Mesendoderm (in vitro differentiated cells): Measurements from ENCODE around the gene UQCRHL.

ENCODE experiments used
- DNase-seq: peaks from one replicate; pipeline ENCODE4 v3.0.0; 2013
- H2AK5ac ChIP-seq: 2 replicates; pipeline ENCODE4 v1.6.1; 2013; ENCODE audit warnings: low read length, inconsistent platforms
- H2BK120ac ChIP-seq: 2 replicates; pipeline ENCODE4 v1.6.1; 2013; ENCODE audit warnings: low read depth, mild to moderate bottlenecking, low read length, moderate library complexity, mixed read lengths
- H2BK15ac ChIP-seq: replicated peaks from 2 replicates; pipeline ENCODE4 v1.6.1; 2013; ENCODE audit warnings: low read depth, mild to moderate bottlenecking, moderate library complexity
- H2BK5ac ChIP-seq: 2 replicates; pipeline ENCODE4 v1.6.1; 2013; ENCODE audit warnings: low read length, inconsistent platforms
- H3K18ac ChIP-seq: 2 replicates; pipeline ENCODE4 v1.6.1; 2013; ENCODE audit warnings: mild to moderate bottlenecking, low read length, mixed read lengths
- H3K23ac ChIP-seq: one replicate; pipeline ENCODE4 v1.6.1; 2013; ENCODE audit warnings: low read length
- H3K27ac ChIP-seq: 2 replicates; pipeline ENCODE4 v1.5.1; 2013; ENCODE audit warnings: low read depth, mild to moderate bottlenecking, inconsistent platforms, low read length, moderate library complexity
- H3K27me3 ChIP-seq: 2 replicates; pipeline ENCODE4 v1.6.1; 2013; ENCODE audit warnings: low read length, control low read depth, mild to moderate bottlenecking, inconsistent platforms; ENCODE audit not compliant: insufficient read depth, poor library complexity
- H3K36me3 ChIP-seq: 2 replicates; pipeline ENCODE4 v1.6.1; 2013; ENCODE audit warnings: low read length, inconsistent platforms; ENCODE audit not compliant: control insufficient read depth, insufficient read depth
- H3K4ac ChIP-seq: one replicate; pipeline ENCODE4 v1.6.1; 2013; ENCODE audit warnings: low read depth, mild to moderate bottlenecking, low read length, moderate library complexity
- H3K4me1 ChIP-seq: 2 replicates; pipeline ENCODE4 v1.6.1; 2013; ENCODE audit warnings: low read depth, low read length, inconsistent platforms; ENCODE audit not compliant: control insufficient read depth
- H3K4me2 ChIP-seq: 2 replicates; pipeline ENCODE4 v1.6.1; 2013; ENCODE audit warnings: low read length
- H3K4me3 ChIP-seq: 2 replicates; pipeline ENCODE4 v1.5.1; 2013; ENCODE audit warnings: mild to moderate bottlenecking, low read length
- H3K56ac ChIP-seq: one replicate; pipeline ENCODE4 v1.6.1; 2013; ENCODE audit warnings: low read length
- H3K79me1 ChIP-seq: 2 replicates; pipeline ENCODE4 v1.6.1; 2013; ENCODE audit warnings: low read length, inconsistent platforms
- H3K79me2 ChIP-seq: 2 replicates; pipeline ENCODE4 v1.6.1; 2013; ENCODE audit warnings: mild to moderate bottlenecking, low read length; ENCODE audit not compliant: control insufficient read depth, insufficient read depth
- H3K9ac ChIP-seq: 2 replicates; pipeline ENCODE4 v1.6.1; 2013; ENCODE audit warnings: low read length, inconsistent platforms
- H4K5ac ChIP-seq: one replicate; pipeline ENCODE4 v1.6.1; 2013; ENCODE audit warnings: low read length
- H4K8ac ChIP-seq: one replicate; pipeline ENCODE4 v1.6.1; 2013; ENCODE audit warnings: low read depth, mild to moderate bottlenecking, control low read depth, low read length, moderate library complexity
- WGBS: extraction: QIAGEN DNeasy Blood & Tissue Kit; methylation state at CpG from one replicate; pipeline ENCODE4 v1.1.7; 2013; ENCODE audit warnings: low lambda C conversion rate, missing lambda C conversion rate; ENCODE audit not compliant: insufficient coverage; ENCODE audit errors: extremely low coverage; 5-methylcytosine and 5-hydroxymethylcytosine counted together

Gene UQCRHL

GRCh38 chr1:15850471-15851001 is 43.1 kb upstream of the UQCRHL start:
- Histone ChIP-seq H3K18ac (no peak overlapping the region), H3K79me1 (peaks cover 7% of the 10 kb centered on the region), H3K4ac (no peak overlapping the region), H3K79me2 (peaks cover 41% of the 10 kb centered on the region), H3K23ac (no peak overlapping the region), H3K56ac (peak overlapping the region; percentile 73), H3K27me3 (no peaks in the 10 kb centered on the region), H3K27ac (no peak overlapping the region), H3K36me3 (no peaks in the 10 kb centered on the region), H3K4me1 (peaks cover 2% of the 10 kb centered on the region), H2BK15ac (no peak overlapping the region), H4K8ac (no peak overlapping the region), H2BK5ac (no peak overlapping the region), H3K4me2 (peak overlapping the region; percentile 3), H4K5ac (no peak overlapping the region), H2BK120ac (no peak overlapping the region), H3K4me3 (no peak overlapping the region), H2AK5ac (peak overlapping the region; percentile 48), H3K9ac (peak overlapping the region; percentile 51)
- WGBS = no CpG with 5 or more reads among the region's 2 CpGs
- no peak for DNase-seq

DNA sequence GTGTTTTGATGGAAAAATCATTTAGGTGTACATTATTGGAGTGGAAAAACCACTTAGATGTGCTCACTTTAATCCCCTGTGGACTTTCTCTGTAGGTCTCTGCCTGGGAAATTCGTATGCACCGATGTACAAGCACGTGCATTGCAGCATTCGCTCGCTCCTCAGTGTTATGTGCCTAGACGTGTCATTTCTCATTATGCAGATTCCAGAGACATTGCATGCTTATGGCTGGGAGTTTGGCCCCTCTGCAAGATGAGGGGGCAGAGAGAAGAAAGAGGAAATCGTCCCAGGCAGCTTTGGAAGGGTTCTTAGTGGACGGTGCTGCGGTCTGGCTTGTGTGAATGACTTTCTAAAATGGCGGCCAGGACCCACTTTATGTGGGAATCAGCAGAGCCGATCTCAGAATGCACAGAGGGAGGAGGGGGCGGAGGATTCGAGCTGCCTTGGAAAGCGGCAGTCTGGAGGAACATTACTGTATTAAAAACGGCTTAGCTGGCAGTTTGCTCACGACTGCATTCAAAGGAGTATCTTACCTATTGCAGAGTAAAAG is 42.4 kb upstream of the UQCRHL start:
- peaks cover 39% of the 10 kb centered on the region for H3K79me2 ChIP-seq
- peak overlapping the region; percentile 91 for H2BK5ac ChIP-seq
- H3K9ac ChIP-seq = peak overlapping the region; percentile 96
- peak overlapping the region; percentile 48 for H3K23ac ChIP-seq
- peak overlapping the region; percentile 90 for H3K56ac ChIP-seq
- H3K4me1 ChIP-seq = peaks cover 2% of the 10 kb centered on the region
- H3K36me3 ChIP-seq = no peaks in the 10 kb centered on the region
- H3K4me3 ChIP-seq = peak overlapping the region; percentile 97
- H3K18ac ChIP-seq = peak overlapping the region; percentile 97
- H2BK15ac ChIP-seq = no peak overlapping the region
- no peak overlapping the region for H2AK5ac ChIP-seq
- peak; percentile 91 for DNase-seq
- WGBS = no CpG with 5 or more reads among the region's 16 CpGs
- no peak overlapping the region for H4K8ac ChIP-seq
- peak overlapping the region; percentile 92 for H3K27ac ChIP-seq
- peak overlapping the region; percentile 100 for H3K4me2 ChIP-seq
- H3K27me3 ChIP-seq = no peaks in the 10 kb centered on the region
- no peak overlapping the region for H2BK120ac ChIP-seq
- H3K4ac ChIP-seq = peak overlapping the region; percentile 22
- no peak overlapping the region for H4K5ac ChIP-seq
- H3K79me1 ChIP-seq = peaks cover 7% of the 10 kb centered on the region

- H3K56ac ChIP-seq = peak overlapping the region; percentile 90
- peaks cover 2% of the 10 kb centered on the region for H3K4me1 ChIP-seq
- peak; percentile 95 for DNase-seq
- no peak overlapping the region for H4K5ac ChIP-seq
- H3K36me3 ChIP-seq = no peaks in the 10 kb centered on the region
- peak overlapping the region; percentile 96 for H3K9ac ChIP-seq
- H2BK5ac ChIP-seq = no peak overlapping the region
- no peak overlapping the region for H2AK5ac ChIP-seq
- H4K8ac ChIP-seq = no peak overlapping the region
- H3K27me3 ChIP-seq = no peaks in the 10 kb centered on the region
- no peak overlapping the region for H2BK15ac ChIP-seq
- WGBS = no CpG with 5 or more reads among the region's 44 CpGs
- peaks cover 39% of the 10 kb centered on the region for H3K79me2 ChIP-seq
- H3K4me2 ChIP-seq = peak overlapping the region; percentile 100
- H2BK120ac ChIP-seq = no peak overlapping the region
- no peak overlapping the region for H3K23ac ChIP-seq
- H3K4me3 ChIP-seq = peak overlapping the region; percentile 97
- H3K18ac ChIP-seq = peak overlapping the region; percentile 97
- no peak overlapping the region for H3K4ac ChIP-seq
- peaks cover 7% of the 10 kb centered on the region for H3K79me1 ChIP-seq
- H3K27ac ChIP-seq = peak overlapping the region; percentile 92
Measured at GRCh38 chr1:15848929-15849774, 41.7 kb upstream of the UQCRHL start.

DNA sequence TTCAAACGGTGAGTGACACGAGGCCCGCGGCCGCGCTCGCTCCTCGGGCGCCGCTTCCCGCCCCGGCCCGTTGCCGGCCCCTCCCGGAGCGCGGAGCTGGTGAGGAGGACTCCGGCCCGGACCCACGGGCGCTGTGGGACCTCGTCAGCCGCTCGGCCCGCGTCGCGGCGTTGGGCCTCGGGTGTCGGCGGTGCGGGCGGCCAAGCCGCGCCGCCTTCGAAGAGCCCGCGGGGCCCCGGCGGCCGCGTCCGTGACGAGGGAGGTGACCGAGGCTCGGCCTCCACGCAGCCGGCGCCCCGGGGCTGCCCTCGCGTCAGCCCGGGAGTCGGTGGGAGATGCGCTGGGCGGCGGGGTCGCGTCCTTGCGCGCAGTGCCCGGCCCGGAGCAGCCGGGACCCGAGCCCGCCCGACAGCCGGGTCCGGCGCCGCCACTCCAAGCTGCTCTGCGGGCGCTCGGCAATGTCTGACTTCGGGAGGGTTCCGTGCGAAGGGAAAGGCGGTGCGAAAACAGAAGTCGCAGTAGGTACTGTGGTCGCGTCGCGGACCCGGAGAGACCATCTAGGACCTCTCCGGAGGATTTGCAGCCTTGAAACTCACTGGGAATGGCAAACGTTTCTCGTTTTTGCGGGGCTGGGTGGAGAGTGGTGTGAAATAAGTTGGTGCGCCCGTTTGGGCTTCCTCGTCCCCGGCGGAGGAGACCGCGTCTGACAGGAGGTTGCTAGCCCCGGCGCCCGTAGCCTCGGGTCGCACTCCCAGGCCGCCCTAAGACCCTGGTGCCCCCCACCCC is 40.9 kb upstream of the UQCRHL start:
- H3K79me2 ChIP-seq = peaks cover 36% of the 10 kb centered on the region
- H3K4me2 ChIP-seq = peak overlapping the region; percentile 100

GRCh38 chr1:15847893-15848142 is 40.4 kb upstream of the UQCRHL start:
- Histone ChIP-seq H3K9ac (peak overlapping the region; percentile 96), H4K5ac (no peak overlapping the region), H3K4me2 (peak overlapping the region; percentile 100), H3K4me3 (peak overlapping the region; percentile 97), H3K4me1 (peaks cover 2% of the 10 kb centered on the region), H4K8ac (peak overlapping the region; percentile 65), H2BK5ac (no peak overlapping the region), H2AK5ac (no peak overlapping the region), H3K27ac (peak overlapping the region; percentile 94), H3K27me3 (no peaks in the 10 kb centered on the region), H3K4ac (peak overlapping the region; percentile 58), H3K36me3 (no peaks in the 10 kb centered on the region), H3K56ac (peak overlapping the region; percentile 90), H2BK15ac (no peak overlapping the region), H3K79me1 (peaks cover 6% of the 10 kb centered on the region), H3K18ac (peak overlapping the region; percentile 97), H2BK120ac (no peak overlapping the region), H3K23ac (peak overlapping the region; percentile 37), H3K79me2 (peaks cover 35% of the 10 kb centered on the region)
- no CpG with 5 or more reads among the region's 34 CpGs for WGBS
- DNase-seq = no peak

More for the DNA sequence above, 40.9 kb upstream of the UQCRHL start:
- Histone ChIP-seq H3K9ac (peak overlapping the region; percentile 96), H3K79me1 (peaks cover 7% of the 10 kb centered on the region), H3K27ac (peak overlapping the region; percentile 94), H3K4me1 (peaks cover 2% of the 10 kb centered on the region), H3K56ac (peak overlapping the region; percentile 90), H2AK5ac (no peak overlapping the region), H2BK120ac (no peak overlapping the region), H3K18ac (peak overlapping the region; percentile 97), H3K27me3 (no peaks in the 10 kb centered on the region), H2BK5ac (no peak overlapping the region), H3K4ac (peak overlapping the region; percentile 58), H3K23ac (peak overlapping the region; percentile 37), H4K5ac (no peak overlapping the region), H2BK15ac (no peak overlapping the region), H4K8ac (peak overlapping the region; percentile 65), H3K4me3 (peak overlapping the region; percentile 97), H3K36me3 (no peaks in the 10 kb centered on the region)
- DNase-seq = peak; percentile 48
- no CpG with 5 or more reads among the region's 104 CpGs for WGBS
